ENCODE data around the gene ABCA12. TPM values are rescaled to one million over a fixed set of nuclear protein-coding genes. Genes with fewer than 3 reads are reported as not detected.

Gene ABCA12
- total RNA-seq, 6 experiments from 2014 or later, result 0.05 to 0.38 (median 0.08) TPM; not detected in 1

DNA sequence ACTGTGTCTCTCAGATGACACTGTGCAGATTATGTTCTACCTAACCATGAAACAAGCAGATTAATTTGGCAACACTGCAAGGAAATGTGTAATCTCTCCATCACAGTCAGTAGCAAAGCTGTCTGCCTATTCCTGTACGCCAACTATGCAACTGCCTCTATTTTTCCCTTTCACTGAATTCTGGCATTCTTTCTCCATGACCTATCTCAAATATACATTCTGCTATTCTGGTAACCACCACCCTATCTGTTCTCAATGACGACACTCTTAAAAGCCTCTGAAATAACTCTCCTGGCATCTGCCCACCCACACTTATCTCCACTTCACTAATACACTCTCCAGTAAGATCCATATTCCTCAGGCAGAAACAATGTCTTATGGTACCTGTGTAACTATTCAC is 78.7 kb downstream of the ABCA12 start:
- Mint-ChIP-seq H3K27me3 (ENCODE audit: insufficient read depth) (no peaks in the 10 kb centered on the region), H3K9me3 (no peaks in the 10 kb centered on the region), H3K4me3 (no peak overlapping the region), H3K36me3 (ENCODE audit: low read depth) (no peaks in the 10 kb centered on the region), H3K27ac (no peak overlapping the region), H3K4me1 (ENCODE audit: low read depth) (no peaks in the 10 kb centered on the region)
- no peak for TF ChIP-seq CTCF (IDR thresholded peaks at IDR 0.05)
- DNase-seq, result no peak

DNA sequence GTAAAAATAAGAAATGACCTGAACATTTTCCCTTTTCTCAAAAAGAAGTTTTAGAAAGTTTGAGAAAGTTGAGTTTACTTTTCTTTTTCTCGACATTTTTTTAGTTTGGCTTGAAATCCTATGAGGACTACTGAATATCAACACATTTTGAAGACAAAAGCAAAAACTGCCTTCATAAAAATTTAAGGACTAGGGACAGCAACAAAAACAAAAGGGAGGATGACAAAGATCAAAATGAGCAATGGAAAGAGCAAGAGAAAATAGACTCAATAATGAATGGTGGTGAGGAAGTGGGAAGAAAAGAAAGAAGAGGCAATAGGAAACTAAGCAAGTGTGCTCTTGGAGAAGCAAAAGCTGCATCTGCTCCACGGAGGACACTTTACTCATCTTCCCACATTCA is 82.5 kb downstream of the ABCA12 start:
- Mint-ChIP-seq H3K4me3 (no peak overlapping the region), H3K36me3 (ENCODE audit: low read depth) (no peaks in the 10 kb centered on the region), H3K27ac (no peak overlapping the region), H3K9me3 (no peaks in the 10 kb centered on the region), H3K4me1 (ENCODE audit: low read depth) (no peaks in the 10 kb centered on the region), H3K27me3 (ENCODE audit: insufficient read depth) (no peaks in the 10 kb centered on the region)
- no peak for TF ChIP-seq CTCF (IDR thresholded peaks at IDR 0.05)
- no peak for DNase-seq

- Mint-ChIP-seq H3K9me3 (no peaks in the 10 kb centered on the region), H3K4me3 (no peak overlapping the region), H3K27me3 (ENCODE audit: insufficient read depth) (no peaks in the 10 kb centered on the region), H3K4me1 (ENCODE audit: low read depth) (no peaks in the 10 kb centered on the region), H3K36me3 (ENCODE audit: low read depth) (no peaks in the 10 kb centered on the region), H3K27ac (no peak overlapping the region)
- no peak for DNase-seq
- no peak for TF ChIP-seq CTCF (IDR thresholded peaks at IDR 0.05)
These were observed 85.6 kb downstream of the ABCA12 start for GRCh38 chr2:215052810-215053209.

DNA sequence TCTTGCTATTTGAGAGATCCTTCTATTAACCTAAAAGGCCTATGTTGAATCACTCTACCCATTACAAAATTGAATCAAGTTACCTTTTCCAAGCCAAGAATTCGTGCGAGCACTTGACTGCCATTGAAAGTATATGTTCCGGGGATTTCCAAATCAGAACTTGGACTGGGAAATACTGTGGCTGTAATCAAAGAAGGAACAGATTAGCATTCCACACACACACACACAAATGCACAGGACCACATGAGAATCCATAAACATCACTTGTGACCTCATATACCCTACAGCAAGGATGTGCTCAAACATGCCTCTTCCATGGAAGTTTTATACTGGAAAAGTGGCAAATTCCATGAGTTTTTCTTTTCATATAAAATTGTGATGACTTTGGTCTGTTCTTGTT is 86.0 kb downstream of the ABCA12 start:
- Mint-ChIP-seq H3K27me3 (ENCODE audit: insufficient read depth) (peaks cover under 1% of the 10 kb centered on the region; the same call in 1 of the 2 replicates), H3K9me3 (no peaks in the 10 kb centered on the region; the same call in 1 of the 2 replicates), H3K36me3 (ENCODE audit: low read depth) (no peaks in the 10 kb centered on the region), H3K4me1 (ENCODE audit: low read depth) (no peaks in the 10 kb centered on the region), H3K27ac (no peak overlapping the region), H3K4me3 (no peak overlapping the region)
- no peak for TF ChIP-seq CTCF (IDR thresholded peaks at IDR 0.05)
- no peak for DNase-seq

DNA sequence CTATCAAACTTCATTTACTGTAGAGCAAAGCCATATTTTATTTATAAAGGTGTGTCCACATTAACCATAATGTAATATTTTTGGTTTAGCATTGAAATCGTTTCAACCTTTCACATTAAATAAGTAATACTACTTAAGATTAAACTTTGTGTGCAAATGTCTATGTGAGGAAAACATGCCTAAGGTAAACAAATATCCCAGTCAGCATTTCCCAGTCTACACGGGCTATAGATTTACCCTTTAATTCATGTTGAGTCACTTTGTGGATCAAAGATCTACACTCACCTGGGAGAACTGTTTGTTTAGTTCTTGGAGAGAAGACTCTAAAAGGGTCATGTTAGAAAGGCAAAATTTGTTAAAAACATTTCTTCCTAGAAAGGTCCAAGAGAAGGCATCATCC is 89.1 kb downstream of the ABCA12 start:
- Mint-ChIP-seq H3K36me3 (ENCODE audit: low read depth) (no peaks in the 10 kb centered on the region), H3K27ac (no peak overlapping the region), H3K27me3 (ENCODE audit: insufficient read depth) (peaks cover 2% of the 10 kb centered on the region; the same call in 1 of the 2 replicates), H3K4me3 (no peak overlapping the region), H3K4me1 (ENCODE audit: low read depth) (no peaks in the 10 kb centered on the region), H3K9me3 (peaks cover 4% of the 10 kb centered on the region; the same call in 1 of the 2 replicates)
- no peak for TF ChIP-seq CTCF (IDR thresholded peaks at IDR 0.05)
- DNase-seq, result no peak

DNA sequence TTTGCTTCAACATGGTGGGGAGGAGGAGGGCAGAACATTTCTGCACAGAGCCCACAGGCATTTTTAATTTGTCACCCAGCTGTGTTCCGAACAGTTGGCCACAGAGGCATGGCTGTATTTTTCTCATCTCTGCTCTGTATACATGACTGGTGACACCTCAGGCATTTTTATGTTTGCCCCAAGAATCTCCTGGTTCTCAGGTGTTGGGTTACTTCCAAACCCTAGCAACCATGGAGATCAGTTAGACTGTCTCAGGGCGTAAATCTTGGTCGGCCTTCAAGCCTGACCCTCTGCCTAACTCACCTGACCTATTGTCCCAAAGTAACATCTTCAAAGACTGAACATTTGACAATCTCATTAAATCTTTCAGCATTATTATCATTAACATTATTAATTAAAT is 100.0 kb downstream of the ABCA12 start:
- H3K4me3 Mint-ChIP-seq, result no peak overlapping the region
- no peaks in the 10 kb centered on the region for H3K4me1 Mint-ChIP-seq (ENCODE audit: low read depth)
- 0 out of 2 replicates have a peak, but pooled peaks cover 1% of the 10 kb centered on the region for H3K27me3 Mint-ChIP-seq (ENCODE audit: insufficient read depth)
- no peak for DNase-seq
- H3K27ac Mint-ChIP-seq, result no peak overlapping the region
- H3K36me3 Mint-ChIP-seq (ENCODE audit: low read depth), result no peaks in the 10 kb centered on the region
- H3K9me3 Mint-ChIP-seq, result no peaks in the 10 kb centered on the region
- TF ChIP-seq CTCF (IDR thresholded peaks at IDR 0.05), result no peak

All from HFFc6 (cell line).